Lower lobe of right lung (tissue), 2 donors: ENCODE data around the gene NSUN2. TPM values are rescaled to one million over a fixed set of nuclear protein-coding genes. Genes with fewer than 3 reads are reported as not detected.

Experiments used
- ATAC-seq, 2 donors: fragments of 200-7000 bp; cut with Tn5 transposase; one replicate each; pipeline ENCODE4 v1.9.1; 2020 to 2022; ENCODE audit warnings: mild to moderate bottlenecking in 2 of 2, moderate library complexity in 2 of 2
- DNase-seq: peaks from one replicate; pipeline ENCODE4 v3.0.0-alpha.2; 2020
- H3K27ac ChIP-seq: fragments of 200-600 bp; one replicate; pipeline ENCODE4 v1.8.0; 2022
- H3K27me3 ChIP-seq: fragments of 200-600 bp; one replicate; pipeline ENCODE4 v1.8.0; 2022; ENCODE audit warnings: low read depth
- H3K36me3 ChIP-seq: fragments of 200-600 bp; one replicate; pipeline ENCODE4 v1.8.0; 2022; ENCODE audit warnings: mild to moderate bottlenecking
- H3K4me1 ChIP-seq: fragments of 200-600 bp; one replicate; pipeline ENCODE4 v1.8.0; 2022
- H3K4me3 ChIP-seq: fragments of 200-600 bp; one replicate; pipeline ENCODE4 v1.8.0; 2022; ENCODE audit warnings: mild to moderate bottlenecking
- H3K9me3 ChIP-seq: fragments of 200-600 bp; one replicate; pipeline ENCODE4 v1.8.0; 2022
- CTCF ChIP-seq: fragments of 200-600 bp; IDR thresholded peaks from one replicate; pipeline ENCODE4 v1.8.0; 2022; ENCODE audit warnings: antibody characterized with exemption, mild to moderate bottlenecking
- intact Hi-C: fragments of 100-400 bp; cut with DNase I; formaldehyde crosslinking; loops from one replicate; pipeline ENCODE4 v1.11.0; 2022
- long read RNA-seq: library from polyadenylated mRNA; unstranded; transcript quantifications from one replicate; pipeline ENCODE4 v2.0.0, GENCODE V29; 2021
- total RNA-seq: library from RNA; stranded (reverse); fragmentation: NEBNext Ultra II Directional; extraction: Animal tissue kit (Norgen Biotek cat#: 25700); gene quantifications from one replicate; pipeline ENCODE4 v1.2.1, GENCODE V29; 2021
- donor health status: DM: no; HTN: yes; CAD: no; lungs with severe emphysema.

NSUN2 gene
- 43.3 TPM for total RNA-seq
- long read RNA-seq, transcript NSUN2-201 (19 exons, 3,303 nt): major isoform, 48 of 70 reads
- long read RNA-seq, partial matches to known transcripts: 5 of 70 reads
- long read RNA-seq, other reads (novel, unspliced or antisense): 11 of 70 reads

- Histone ChIP-seq H3K9me3 (no peaks in the 10 kb centered on the region), H3K27ac (peak within 1 kb of the TSS; percentile 99), H3K4me3 (peak within 1 kb of the TSS; percentile 98), H3K27me3 (no peaks in the 10 kb centered on the region), H3K4me1 (peaks cover 30% of the 10 kb centered on the region), H3K36me3 (peaks cover 37% of the 10 kb centered on the region)
- DNase-seq (peak; percentile 94), ATAC-seq (peak; percentile 97 to 98)
- TF ChIP-seq CTCF: no peak
- intact Hi-C loops: no loop called here
Measured at GRCh38 chr5:6632888-6633468, at the start of gene NSUN2, which contains the start of gene SRD5A1. Gene NSUN2, minus strand, starts transcription at chr5:6633044. Its CDS starts 65 bp downstream, at chr5:6632979. Gene SRD5A1, plus strand, starts transcription at chr5:6633440. Its CDS starts 137 bp downstream, at chr5:6633577.

- Histone ChIP-seq H3K4me1 (peaks cover 6% of the 10 kb centered on the region), H3K36me3 (no peaks in the 10 kb centered on the region), H3K4me3 (no peak overlapping the region), H3K9me3 (no peaks in the 10 kb centered on the region), H3K27me3 (peaks cover 3% of the 10 kb centered on the region), H3K27ac (no peak overlapping the region)
- DNase-seq (no peak), ATAC-seq (no peak)
- intact Hi-C loops: no loop called here
- no peak for TF ChIP-seq CTCF
Measured at GRCh38 chr5:6682239-6682638, 49.4 kb upstream of the NSUN2 start.

GRCh38 chr5:6681682-6682081 lies 48.8 kb upstream of the NSUN2 start:
- Histone ChIP-seq H3K9me3 (no peaks in the 10 kb centered on the region), H3K36me3 (no peaks in the 10 kb centered on the region), H3K4me1 (peaks cover under 1% of the 10 kb centered on the region), H3K27ac (no peak overlapping the region), H3K27me3 (peaks cover 3% of the 10 kb centered on the region), H3K4me3 (no peak overlapping the region)
- DNase-seq: no peak
- no peak for TF ChIP-seq CTCF
- intact Hi-C loops: no loop called here
- ATAC-seq: no peak

- no peak overlapping the region for H3K4me3 ChIP-seq
- peaks cover 3% of the 10 kb centered on the region for H3K27me3 ChIP-seq
- DNase-seq (no peak), ATAC-seq (no peak)
- no peak for TF ChIP-seq CTCF
- H3K27ac ChIP-seq: no peak overlapping the region
- intact Hi-C loops: no loop called here
- no peaks in the 10 kb centered on the region for H3K4me1 ChIP-seq
- H3K9me3 ChIP-seq: no peaks in the 10 kb centered on the region
- no peaks in the 10 kb centered on the region for H3K36me3 ChIP-seq
Measured at GRCh38 chr5:6680922-6681321, 48.1 kb upstream of the NSUN2 start.

- no peak for TF ChIP-seq CTCF
- no peak for ATAC-seq
- H3K27me3 ChIP-seq: no peaks in the 10 kb centered on the region
- H3K27ac ChIP-seq: no peak overlapping the region
- intact Hi-C loops: no loop called here
- no peak overlapping the region for H3K4me3 ChIP-seq
- no peaks in the 10 kb centered on the region for H3K4me1 ChIP-seq
- H3K36me3 ChIP-seq: no peaks in the 10 kb centered on the region
- H3K9me3 ChIP-seq: peaks cover under 1% of the 10 kb centered on the region
- no peak for DNase-seq
Measured at GRCh38 chr5:6678385-6678784, 45.5 kb upstream of the NSUN2 start.
